BLaER1 treated with 17β-estradiol and CSF1 and Interleukin-3, amounts not matched to agents 10 nM and 100 nM (cell line): ENCODE results near the gene DUSP12.
A peak's percentile ranks its signal among the peaks of the same experiment; 100 is the strongest.

Source experiments
- H3K27ac ChIP-seq, 11 experiments: shearing (Covaris generic); formaldehyde crosslinking; 2 replicates each; pipeline ENCODE4 v1.8.1; 2022
- H3K27me3 ChIP-seq, 11 experiments: shearing (Covaris generic); formaldehyde crosslinking; 2 replicates each; pipeline ENCODE4 v1.8.1; 2022
- H3K36me3 ChIP-seq, 11 experiments: shearing (Covaris generic); formaldehyde crosslinking; 2 replicates each; pipeline ENCODE4 v1.8.1; 2022
- H3K4me1 ChIP-seq, 10 experiments: shearing (Covaris generic); formaldehyde crosslinking; 2 replicates each; pipeline ENCODE4 v1.8.1; 2022
- H3K4me2 ChIP-seq, 11 experiments: shearing (Covaris generic); formaldehyde crosslinking; 2 replicates each; pipeline ENCODE4 v1.8.1; 2022
- H3K4me3 ChIP-seq, 10 experiments: shearing (Covaris generic); formaldehyde crosslinking; 2 replicates each; pipeline ENCODE4 v1.8.1; 2022
- H3K9ac ChIP-seq, 11 experiments: shearing (Covaris generic); formaldehyde crosslinking; 2 replicates each; pipeline ENCODE4 v1.8.1; 2022
- H3K9me3 ChIP-seq, 11 experiments: shearing (Covaris generic); formaldehyde crosslinking; replicated peaks in 1 of 11; 2 replicates each; pipeline ENCODE4 v1.8.1; 2022
- H4K20me1 ChIP-seq, 11 experiments: shearing (Covaris generic); formaldehyde crosslinking; 2 replicates each; pipeline ENCODE4 v1.8.1; 2022
- Cebpa-rat ChIP-seq, 11 experiments: shearing (Covaris generic); IDR thresholded peaks; 2 replicates each; pipeline ENCODE4 v1.8.1; 2022

Gene DUSP12

DNA sequence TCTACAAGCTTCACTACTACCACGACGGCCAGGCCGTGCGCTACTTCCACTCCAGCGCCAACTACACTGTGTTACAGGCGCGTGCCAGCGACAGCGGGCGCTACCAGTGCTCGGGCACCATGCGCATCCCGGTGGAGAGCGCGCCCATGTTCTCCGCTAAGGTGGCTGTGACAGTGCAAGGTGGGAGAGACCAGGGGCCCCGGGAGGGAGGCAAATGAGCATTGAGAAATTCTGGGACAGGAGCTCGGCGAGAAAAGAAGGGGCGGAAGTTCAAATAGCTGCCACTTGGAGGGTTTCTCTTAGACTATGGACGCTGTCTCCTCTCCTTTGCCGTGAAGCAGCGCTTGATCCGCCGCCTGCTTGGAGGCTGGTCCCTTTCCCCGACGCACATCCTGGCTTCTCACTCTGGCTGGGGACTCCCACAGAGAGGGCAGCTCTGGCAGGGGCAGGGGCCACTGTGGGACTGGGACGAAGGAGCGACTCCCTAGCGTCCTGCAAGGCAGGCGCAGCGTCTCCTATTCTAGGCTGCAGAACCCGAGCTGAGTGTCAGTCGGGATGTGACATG is 23.6 kb upstream of the DUSP12 start:
- Histone ChIP-seq H3K36me3 (no peaks in the 10 kb centered on the region), H4K20me1 (peaks cover 0 to 57% (median 0%) of the 10 kb centered on the region in 11 experiments; a peak in 5 of 22 replicates), H3K9me3 (no peaks in the 10 kb centered on the region), H3K4me1 (peaks cover 25 to 54% (median 42%) of the 10 kb centered on the region in 10 experiments), H3K4me3 (peak overlapping the region; percentile 52 to 81 (median 71)), H3K9ac (peak overlapping the region in 10 of 11 experiments; percentile 54 to 84 (median 74); a peak in 19 of 22 replicates), H3K4me2 (peak overlapping the region; percentile 90 to 100 (median 99)), H3K27ac (peak overlapping the region in 8 of 11 experiments; percentile 55 to 74 (median 70); a peak in 14 of 22 replicates), H3K27me3 (peaks cover 0 to 100% (median 0%) of the 10 kb centered on the region in 11 experiments; a peak in 11 of 22 replicates)
- TF ChIP-seq Cebpa-rat (IDR thresholded peaks at IDR 0.05): no peak

- peak overlapping the region in 8 of 11 experiments; percentile 55 to 74 (median 70); a peak in 16 of 22 replicates for H3K27ac ChIP-seq
These were observed 22.9 kb upstream of the DUSP12 start for GRCh38 chr1:161726473-161727255.

DNA sequence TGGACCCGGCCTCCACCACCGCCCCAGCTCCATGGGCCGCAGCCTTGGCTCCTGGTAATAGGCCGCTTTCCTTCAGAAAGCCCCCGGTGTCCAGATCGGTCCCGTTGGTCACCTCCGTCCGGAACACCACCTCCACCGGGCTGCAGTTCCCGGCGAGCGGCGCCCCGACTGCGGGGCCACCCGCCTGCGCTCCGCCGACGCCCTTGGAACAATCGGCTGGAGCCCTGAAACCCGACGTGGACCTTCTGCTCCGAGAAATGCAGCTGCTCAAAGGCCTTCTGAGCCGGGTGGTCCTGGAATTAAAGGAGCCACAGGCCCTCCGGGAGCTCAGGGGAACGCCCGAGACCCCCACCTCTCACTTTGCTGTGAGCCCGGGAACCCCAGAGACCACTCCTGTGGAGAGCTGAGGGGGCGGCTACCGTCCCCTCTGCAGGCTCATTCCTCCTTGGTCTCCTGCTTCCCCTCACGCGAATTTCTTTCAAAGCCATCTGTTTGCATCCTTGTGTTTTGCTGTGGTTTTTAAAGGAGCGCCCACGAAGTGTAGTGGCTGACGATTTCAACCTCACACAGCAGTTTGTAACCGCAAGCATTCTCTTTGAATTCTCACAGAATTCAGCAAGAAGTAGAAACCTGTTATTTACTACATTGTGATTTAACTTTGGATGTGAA is 22.2 kb upstream of the DUSP12 start:
- Histone ChIP-seq H3K4me2 (peak overlapping the region; percentile 88 to 100 (median 97)), H3K4me1 (peaks cover 25 to 40% (median 30%) of the 10 kb centered on the region in 10 experiments), H3K9me3 (no peaks in the 10 kb centered on the region), H3K27ac (peak overlapping the region in 6 of 11 experiments; percentile 20 to 66 (median 48); a peak in 7 of 22 replicates), H3K27me3 (peaks cover 0 to 100% (median 0%) of the 10 kb centered on the region in 11 experiments; a peak in 11 of 22 replicates), H3K4me3 (peak overlapping the region; percentile 28 to 81 (median 71); a peak in 19 of 20 replicates), H3K9ac (peak overlapping the region in 8 of 11 experiments; percentile 1 to 71 (median 59); a peak in 13 of 22 replicates), H3K36me3 (no peaks in the 10 kb centered on the region), H4K20me1 (peaks cover 0 to 47% (median 0%) of the 10 kb centered on the region in 11 experiments; a peak in 5 of 22 replicates)
- TF ChIP-seq Cebpa-rat (IDR thresholded peaks at IDR 0.05): no peak

More at GRCh38 chr1:161726473-161727255, 22.9 kb upstream of the DUSP12 start:
- Histone ChIP-seq H3K36me3 (no peaks in the 10 kb centered on the region), H4K20me1 (peaks cover 0 to 54% (median 0%) of the 10 kb centered on the region in 11 experiments; a peak in 5 of 22 replicates), H3K9ac (peak overlapping the region in 10 of 11 experiments; percentile 54 to 84 (median 74); a peak in 20 of 22 replicates), H3K4me2 (peak overlapping the region; percentile 90 to 100 (median 99)), H3K4me3 (peak overlapping the region; percentile 52 to 81 (median 71)), H3K27me3 (peaks cover 0 to 100% (median 0%) of the 10 kb centered on the region in 11 experiments; a peak in 11 of 22 replicates), H3K4me1 (peaks cover 25 to 48% (median 37%) of the 10 kb centered on the region in 10 experiments), H3K9me3 (no peaks in the 10 kb centered on the region)
- TF ChIP-seq Cebpa-rat (IDR thresholded peaks at IDR 0.05): no peak

DNA sequence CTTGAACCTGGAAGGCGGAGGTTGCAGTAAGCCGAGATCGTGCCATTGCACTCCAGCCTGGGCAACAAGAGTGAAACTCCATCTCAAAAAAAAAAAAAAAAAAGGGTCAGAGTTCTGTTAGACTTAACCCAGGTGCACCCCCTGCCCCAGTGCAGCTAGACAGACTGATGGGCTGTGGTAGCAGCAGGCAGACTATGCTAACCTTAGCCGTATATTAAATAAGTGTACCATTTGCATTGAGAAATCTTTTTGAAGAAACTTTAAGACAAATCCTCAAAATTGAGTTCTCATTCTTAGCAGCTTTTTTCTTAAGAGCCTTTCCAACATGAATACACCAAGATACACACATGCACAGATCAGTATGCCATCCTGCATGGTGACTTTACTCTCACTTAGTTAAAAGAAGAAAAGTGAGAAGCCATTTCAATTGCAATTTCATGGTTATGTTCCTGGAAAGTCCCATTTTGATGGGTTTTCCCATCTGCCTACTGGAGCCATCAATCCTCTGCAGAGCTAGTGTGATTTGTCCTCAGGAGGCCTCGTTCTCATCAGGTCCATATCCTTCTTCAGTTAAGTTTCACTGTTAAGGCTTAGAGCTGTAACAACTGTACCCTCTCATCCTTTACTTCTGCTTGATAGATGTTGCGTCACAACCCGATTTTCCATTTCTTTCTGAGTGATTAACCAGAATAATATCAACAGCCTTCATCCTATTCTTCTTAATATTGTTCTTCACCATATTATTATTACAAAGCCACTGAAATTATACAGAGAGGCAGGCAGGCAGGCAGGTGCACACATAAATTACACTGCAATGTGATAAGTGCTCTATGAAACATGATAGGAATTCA is 21.0 kb upstream of the DUSP12 start:
- Histone ChIP-seq H3K9ac (no peak overlapping the region), H3K27ac (no peak overlapping the region), H3K36me3 (no peaks in the 10 kb centered on the region), H3K27me3 (peaks cover 0 to 100% (median 0%) of the 10 kb centered on the region in 11 experiments; a peak in 11 of 22 replicates), H3K9me3 (no peaks in the 10 kb centered on the region), H4K20me1 (peaks cover 0 to 37% (median 0%) of the 10 kb centered on the region in 11 experiments; a peak in 4 of 22 replicates), H3K4me2 (no peak overlapping the region), H3K4me3 (no peak overlapping the region), H3K4me1 (peaks cover 25 to 35% (median 29%) of the 10 kb centered on the region in 10 experiments)
- no peak for TF ChIP-seq Cebpa-rat (IDR thresholded peaks at IDR 0.05)

DNA sequence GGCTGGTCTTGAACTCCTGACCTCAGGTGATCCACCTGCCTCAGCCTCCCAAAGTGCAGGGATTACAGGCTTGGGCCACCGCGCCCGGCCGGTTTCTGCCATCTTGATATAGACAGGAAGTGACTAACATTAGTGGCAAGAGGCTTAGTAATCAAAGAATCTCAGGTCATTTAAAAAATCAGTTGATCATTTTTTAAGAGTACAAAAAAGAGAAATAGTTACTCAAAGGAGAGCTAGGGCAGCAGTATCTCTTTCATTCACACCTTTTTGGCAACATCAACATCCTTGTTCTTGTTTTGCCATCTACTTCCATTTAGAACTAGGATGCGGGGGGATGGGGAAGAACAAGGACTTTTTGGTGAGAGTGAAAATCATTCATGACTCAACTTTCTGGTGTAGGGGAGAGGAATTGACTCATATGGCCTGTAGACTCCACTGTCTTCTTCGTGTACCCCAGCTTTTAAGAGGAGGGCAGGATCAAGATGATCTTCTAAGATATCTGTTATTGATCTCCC is 19.5 kb upstream of the DUSP12 start:
- Histone ChIP-seq H3K27me3 (peaks cover 0 to 100% (median 0%) of the 10 kb centered on the region in 11 experiments; a peak in 11 of 22 replicates), H3K36me3 (no peaks in the 10 kb centered on the region), H3K27ac (no peak overlapping the region), H4K20me1 (peaks cover 0 to 33% (median 0%) of the 10 kb centered on the region in 11 experiments; a peak in 4 of 22 replicates), H3K9ac (no peak overlapping the region), H3K9me3 (no peaks in the 10 kb centered on the region), H3K4me1 (peaks cover 19 to 35% (median 24%) of the 10 kb centered on the region in 10 experiments), H3K4me2 (peak overlapping the region in 4 of 11 experiments; percentile 14 to 43 (median 27); a peak in 6 of 22 replicates), H3K4me3 (no peak overlapping the region)
- TF ChIP-seq Cebpa-rat (IDR thresholded peaks at IDR 0.05): no peak

DNA sequence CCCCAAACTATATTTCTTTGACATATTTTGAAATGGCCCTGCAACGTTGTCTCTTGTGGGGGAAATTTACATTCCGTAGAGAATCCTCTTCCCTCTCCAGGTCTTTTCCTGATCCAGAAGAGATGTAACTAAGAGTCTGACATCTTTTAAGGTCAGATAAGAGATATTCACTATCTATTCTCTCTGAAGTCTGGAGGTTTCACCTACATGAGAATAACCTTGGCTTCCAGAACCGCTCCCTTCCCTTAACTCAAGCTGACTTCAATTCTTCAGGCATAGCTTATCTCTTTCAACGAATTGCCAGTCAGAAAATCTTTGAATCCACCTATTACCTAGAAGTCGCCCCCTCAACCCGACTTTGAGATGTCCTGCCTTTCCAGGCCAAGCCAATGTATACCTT is 18.3 kb upstream of the DUSP12 start:
- no peak overlapping the region for H3K4me3 ChIP-seq
- no peaks in the 10 kb centered on the region for H3K36me3 ChIP-seq
- no peak overlapping the region for H3K27ac ChIP-seq
- no peaks in the 10 kb centered on the region for H3K9me3 ChIP-seq
- H4K20me1 ChIP-seq: peaks cover 0 to 22% (median 0%) of the 10 kb centered on the region in 11 experiments; a peak in 4 of 22 replicates
- H3K27me3 ChIP-seq: peaks cover 0 to 100% (median 0%) of the 10 kb centered on the region in 11 experiments; a peak in 11 of 22 replicates
- H3K9ac ChIP-seq: no peak overlapping the region
- peaks cover 11 to 24% (median 13%) of the 10 kb centered on the region in 10 experiments; a peak in 19 of 20 replicates for H3K4me1 ChIP-seq
- no peak for TF ChIP-seq Cebpa-rat (IDR thresholded peaks at IDR 0.05)
- no peak overlapping the region for H3K4me2 ChIP-seq

- Histone ChIP-seq H3K4me1 (peaks cover 5 to 17% (median 9%) of the 10 kb centered on the region in 10 experiments; a peak in 19 of 20 replicates), H4K20me1 (peaks cover 0 to 15% (median 0%) of the 10 kb centered on the region in 11 experiments; a peak in 4 of 22 replicates), H3K27me3 (peaks cover 0 to 100% (median 0%) of the 10 kb centered on the region in 11 experiments; a peak in 11 of 22 replicates), H3K9ac (no peak overlapping the region), H3K36me3 (no peaks in the 10 kb centered on the region), H3K27ac (no peak overlapping the region), H3K4me2 (no peak overlapping the region), H3K4me3 (no peak overlapping the region), H3K9me3 (no peaks in the 10 kb centered on the region)
- TF ChIP-seq Cebpa-rat (IDR thresholded peaks at IDR 0.05): no peak
These were observed 17.4 kb upstream of the DUSP12 start for GRCh38 chr1:161731981-161732718.
